NT2/D1 (cell line): ENCODE results near the gene CD2.

Source experiments
- DNase-seq: peaks from one replicate; pipeline ENCODE4 v3.0.0-alpha.2; 2011; ENCODE audit warnings: low read depth, low spot score
- H3K27me3 ChIP-seq: 2 replicates; pipeline ENCODE4 v1.6.0; 2011; ENCODE audit warnings: mild to moderate bottlenecking; ENCODE audit not compliant: insufficient read length, insufficient read depth
- H3K36me3 ChIP-seq: 2 replicates; pipeline ENCODE4 v1.6.1; 2011; ENCODE audit warnings: mild to moderate bottlenecking, low read length, mixed read lengths; ENCODE audit not compliant: insufficient read depth, insufficient read length
- H3K4me1 ChIP-seq: 2 replicates; pipeline ENCODE4 v1.5.1; 2011; ENCODE audit not compliant: insufficient read depth, insufficient read length
- H3K4me3 ChIP-seq: 2 replicates; pipeline ENCODE4 v1.5.1; 2011; ENCODE audit warnings: low read depth; ENCODE audit not compliant: insufficient read length
- H3K9ac ChIP-seq: 2 replicates; pipeline ENCODE4 v1.6.0; 2011; ENCODE audit warnings: low read depth; ENCODE audit not compliant: insufficient read length
- H3K9me3 ChIP-seq: 2 replicates; pipeline ENCODE4 v1.5.1; 2011; ENCODE audit warnings: mild to moderate bottlenecking, low read length; ENCODE audit not compliant: insufficient read depth
- SUZ12 ChIP-seq: IDR thresholded peaks from 2 replicates; pipeline ENCODE4 v1.6.1; 2011; ENCODE audit not compliant: insufficient read length, insufficient read depth; ENCODE audit errors: extremely low read depth
- YY1 ChIP-seq: IDR thresholded peaks from 2 replicates; pipeline ENCODE4 v1.6.1; 2011; ENCODE audit not compliant: insufficient read length, insufficient read depth
- ZNF274 ChIP-seq: IDR thresholded peaks from 2 replicates; pipeline ENCODE4 v1.6.1; 2011; ENCODE audit warnings: mild to moderate bottlenecking, low read depth, low read length

CD2 gene

GRCh38 chr1:116771997-116772647 lies 17.9 kb downstream of the CD2 start:
- no peak for DNase-seq
- TF ChIP-seq SUZ12 (no peak), YY1 (no peak), ZNF274 (no peak)
- Histone ChIP-seq H3K9me3 (no peaks in the 10 kb centered on the region; the same call in 1 of the 2 replicates), H3K4me3 (no peak overlapping the region), H3K9ac (no peak overlapping the region), H3K4me1 (no peaks in the 10 kb centered on the region), H3K27me3 (no peaks in the 10 kb centered on the region), H3K36me3 (no peaks in the 10 kb centered on the region)

DNA sequence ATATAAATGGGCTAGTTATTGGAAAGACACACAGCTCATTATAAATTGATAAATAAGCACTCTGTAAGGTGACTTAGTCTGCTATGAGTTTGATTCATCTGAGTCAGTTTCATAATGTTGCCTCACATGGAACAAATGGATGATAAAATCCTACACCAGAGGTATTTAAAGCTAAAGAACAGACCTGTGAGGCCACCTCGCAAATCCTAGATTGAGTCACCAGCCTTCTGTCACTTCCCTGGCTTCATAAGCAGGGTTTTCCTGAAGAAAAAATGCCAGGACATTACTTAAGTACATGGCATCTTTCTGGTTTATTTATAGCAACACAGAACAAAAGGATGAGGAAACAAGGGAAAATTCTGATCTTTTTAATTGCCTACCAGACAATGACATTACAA lies 18.4 kb downstream of the CD2 start:
- no peaks in the 10 kb centered on the region for H3K4me1 ChIP-seq
- no peaks in the 10 kb centered on the region for H3K27me3 ChIP-seq
- no peak for TF ChIP-seq YY1
- TF ChIP-seq SUZ12, result no peak
- no peak for TF ChIP-seq ZNF274
- no peak for DNase-seq
- H3K4me3 ChIP-seq, result no peak overlapping the region
- no peak overlapping the region for H3K9ac ChIP-seq
- H3K36me3 ChIP-seq, result no peaks in the 10 kb centered on the region
- no peaks in the 10 kb centered on the region for H3K9me3 ChIP-seq

GRCh38 chr1:116775116-116775752 lies 21.0 kb downstream of the CD2 start:
- Histone ChIP-seq H3K9ac (no peak overlapping the region), H3K27me3 (no peaks in the 10 kb centered on the region), H3K36me3 (no peaks in the 10 kb centered on the region), H3K9me3 (no peaks in the 10 kb centered on the region), H3K4me3 (no peak overlapping the region), H3K4me1 (no peaks in the 10 kb centered on the region)
- no peak for TF ChIP-seq YY1
- TF ChIP-seq SUZ12, result no peak
- DNase-seq, result no peak

- no peak for TF ChIP-seq ZNF274
- TF ChIP-seq SUZ12, result no peak
- TF ChIP-seq YY1, result no peak
- no peaks in the 10 kb centered on the region for H3K9me3 ChIP-seq
- H3K27me3 ChIP-seq, result no peaks in the 10 kb centered on the region
- no peak overlapping the region for H3K9ac ChIP-seq
- DNase-seq, result no peak
- no peak overlapping the region for H3K4me3 ChIP-seq
- H3K36me3 ChIP-seq, result no peaks in the 10 kb centered on the region
- H3K4me1 ChIP-seq, result no peaks in the 10 kb centered on the region
These were observed 23.9 kb downstream of the CD2 start for GRCh38 chr1:116777831-116778830.

DNA sequence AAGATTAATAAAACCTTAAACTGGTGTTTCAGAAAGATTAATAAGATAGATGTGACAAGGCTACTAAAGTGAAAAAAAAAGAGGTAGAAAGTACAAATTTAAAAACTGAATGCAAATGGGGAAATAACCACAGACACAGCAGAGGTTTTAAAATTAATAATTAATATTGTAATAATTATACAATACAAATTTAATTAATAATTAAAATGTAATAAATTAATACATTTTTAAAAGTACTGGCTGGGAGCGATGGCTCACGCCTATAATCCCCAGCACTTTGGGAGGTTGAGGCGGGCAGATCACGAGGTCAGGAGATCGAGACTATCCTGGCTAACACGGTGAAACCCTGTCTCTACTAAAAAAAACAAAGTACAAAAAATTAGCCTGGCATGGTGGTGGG lies 26.8 kb downstream of the CD2 start:
- no peak overlapping the region for H3K4me3 ChIP-seq
- TF ChIP-seq ZNF274, result no peak
- no peak for TF ChIP-seq SUZ12
- no peak for TF ChIP-seq YY1
- H3K9me3 ChIP-seq, result no peaks in the 10 kb centered on the region
- no peak overlapping the region for H3K9ac ChIP-seq
- H3K36me3 ChIP-seq, result no peaks in the 10 kb centered on the region
- H3K4me1 ChIP-seq, result peaks cover 8% of the 10 kb centered on the region
- no peak for DNase-seq
- no peaks in the 10 kb centered on the region for H3K27me3 ChIP-seq

- no peaks in the 10 kb centered on the region for H3K36me3 ChIP-seq
- H3K4me3 ChIP-seq, result no peak overlapping the region
- H3K9ac ChIP-seq, result no peak overlapping the region
- H3K27me3 ChIP-seq, result no peaks in the 10 kb centered on the region
- no peak for DNase-seq
- no peak for TF ChIP-seq ZNF274
- no peak for TF ChIP-seq SUZ12
- TF ChIP-seq YY1, result no peak
- peaks cover 8% of the 10 kb centered on the region for H3K4me1 ChIP-seq
- H3K9me3 ChIP-seq, result no peaks in the 10 kb centered on the region
These were observed 30.8 kb downstream of the CD2 start for GRCh38 chr1:116785006-116785405.

- no peak for TF ChIP-seq SUZ12
- no peak for TF ChIP-seq YY1
- TF ChIP-seq ZNF274, result no peak
- H3K9ac ChIP-seq, result no peak overlapping the region
These were observed 31.8 kb downstream of the CD2 start for GRCh38 chr1:116786049-116786448.

More at GRCh38 chr1:116786049-116786448, 31.8 kb downstream of the CD2 start:
- H3K4me3 ChIP-seq, result no peak overlapping the region
- no peaks in the 10 kb centered on the region for H3K27me3 ChIP-seq
- no peak for DNase-seq
- H3K36me3 ChIP-seq, result no peaks in the 10 kb centered on the region
- no peaks in the 10 kb centered on the region for H3K9me3 ChIP-seq
- H3K4me1 ChIP-seq, result peaks cover 8% of the 10 kb centered on the region
